B cell (primary cell): ENCODE data around the gene P2RY14. TPM values are rescaled to one million over a fixed set of nuclear protein-coding genes. Genes with fewer than 3 reads are reported as not detected.

ENCODE experiments used
- ATAC-seq: fragments of 200-7000 bp; cut with Tn5 transposase; one replicate; pipeline ENCODE4 v1.10.0; 2021; ENCODE audit warnings: low read depth, mild to moderate bottlenecking, moderate number of reproducible peaks, moderate library complexity
- CTCF ChIA-PET: fragments of 350-600 bp; sonication (Branson Sonifier 250); formaldehyde crosslinking; loops from one replicate; lab custom pipeline; 2021; ENCODE audit warnings: antibody characterized with exemption, inconsistent platforms; lab: Charles Lee
- POLR2A ChIA-PET: fragments of 350-600 bp; sonication (Branson Sonifier 250); formaldehyde crosslinking; loops from one replicate; lab custom pipeline; 2021; ENCODE audit warnings: antibody characterized with exemption; lab: Charles Lee
- DNase-seq: peaks from one replicate; pipeline ENCODE4 v3.0.0; 2013
- H2AFZ ChIP-seq: 2 replicates; pipeline ENCODE4 v1.6.1; 2012; ENCODE audit warnings: mild to moderate bottlenecking, low read depth, low read length; ENCODE audit not compliant: insufficient read depth, poor library complexity, severe bottlenecking
- H3K27ac ChIP-seq, 2 donors: 1 replicate in 1 of 2; 2 replicates in 1 of 2; pipeline ENCODE4 v1.5.1; 2012 to 2013; ENCODE audit warnings: low read length in 2 of 2, mild to moderate bottlenecking in 2 of 2, moderate library complexity in 1 of 2
- H3K27me3 ChIP-seq, 4 experiments: fragments of 200-600 bp in 1 of 4; sonication (generic) in 1 of 4; replicated peaks in 1 of 4; 1 replicate in 2 of 4; 2 replicates in 2 of 4; pipeline versions ENCODE4 v1.6.1 to v1.7.0; 2013 to 2016; ENCODE audit warnings: low read length in 3 of 4, mild to moderate bottlenecking in 2 of 4, mixed read lengths in 1 of 4, moderate library complexity in 1 of 4; ENCODE audit not compliant: insufficient read depth in 4 of 4, control insufficient read depth in 3 of 4; ENCODE audit errors: control extremely low read depth in 1 of 4
- H3K36me3 ChIP-seq, 2 experiments: replicated peaks in 1 of 2; 1 replicate in 1 of 2; 2 replicates in 1 of 2; pipeline versions ENCODE4 v1.6.1 to v1.7.1; 2013; ENCODE audit warnings: low read length in 1 of 2; ENCODE audit not compliant: insufficient read depth in 2 of 2, control insufficient read depth in 1 of 2; ENCODE audit errors: control extremely low read depth in 1 of 2, extremely low read depth in 1 of 2
- H3K4me1 ChIP-seq, 2 donors: fragments of 200-600 bp in 1 of 2; sonication (generic) in 1 of 2; 1 replicate in 1 of 2; 2 replicates in 1 of 2; pipeline versions ENCODE4 v1.5.1 to v1.6.1; 2013 to 2017; ENCODE audit warnings: low read length in 2 of 2; ENCODE audit not compliant: control insufficient read depth in 2 of 2, insufficient read depth in 2 of 2
- H3K4me2 ChIP-seq: replicated peaks from 2 replicates; pipeline ENCODE3; 2012; ENCODE audit warnings: mild to moderate bottlenecking, low read depth, low read length; ENCODE audit not compliant: poor library complexity, severe bottlenecking
- H3K4me3 ChIP-seq, 5 experiments: fragments of 200-600 bp in 1 of 5; sonication (generic) in 1 of 5; 1 replicate in 3 of 5; 2 replicates in 2 of 5; pipeline versions ENCODE4 v1.5.1 to v1.7.0; 2011 to 2016; ENCODE audit warnings: low read length in 4 of 5, mild to moderate bottlenecking in 4 of 5, low read depth in 2 of 5, control low read depth in 1 of 5, moderate library complexity in 1 of 5; ENCODE audit not compliant: insufficient read depth in 1 of 5; ENCODE audit errors: control extremely low read depth in 1 of 5, extremely low read depth in 1 of 5
- H3K79me2 ChIP-seq: fragments of 200-600 bp; sonication (generic); one replicate; pipeline ENCODE4 v1.6.0; 2016; ENCODE audit warnings: low read length; ENCODE audit not compliant: control insufficient read depth, insufficient read depth
- H3K9ac ChIP-seq: fragments of 200-600 bp; sonication (generic); 2 replicates; pipeline ENCODE4 v1.6.1; 2017; ENCODE audit warnings: mild to moderate bottlenecking, low read length, moderate library complexity
- H3K9me3 ChIP-seq, 3 donors: one replicate each; pipeline versions ENCODE4 v1.6.1 to v1.7.1; 2013; ENCODE audit warnings: low read length in 2 of 3; ENCODE audit not compliant: control insufficient read depth in 2 of 3, insufficient read depth in 1 of 3; ENCODE audit errors: control extremely low read depth in 1 of 3
- H4K20me1 ChIP-seq: 2 replicates; pipeline ENCODE4 v1.6.0; 2012; ENCODE audit warnings: mild to moderate bottlenecking, low read length; ENCODE audit not compliant: insufficient read depth, control insufficient read depth, poor library complexity, severe bottlenecking
- H3K27ac Mint-ChIP-seq: one replicate; pipeline ENCODE4 v1.8.0; 2021; ENCODE audit warnings: mixed read lengths
- H3K27me3 Mint-ChIP-seq: one replicate; pipeline ENCODE4 v1.8.0; 2021; ENCODE audit warnings: mixed read lengths
- H3K4me1 Mint-ChIP-seq: one replicate; pipeline ENCODE4 v1.8.0; 2021; ENCODE audit warnings: mixed read lengths
- H3K4me3 Mint-ChIP-seq: one replicate; pipeline ENCODE4 v1.8.0; 2021; ENCODE audit warnings: mixed read lengths
- H3K9me3 Mint-ChIP-seq: one replicate; pipeline ENCODE4 v1.8.0; 2022; ENCODE audit warnings: mixed read lengths; ENCODE audit not compliant: insufficient read depth
- CTCF ChIP-seq: fragments of 200-600 bp; IDR thresholded peaks from one replicate; pipeline ENCODE4 v1.8.0; 2022; ENCODE audit warnings: antibody characterized with exemption, mild to moderate bottlenecking
- EZH2 ChIP-seq: IDR thresholded peaks from 2 replicates; pipeline ENCODE4 v1.6.1; 2012; ENCODE audit warnings: borderline replicate concordance, low read depth, mild to moderate bottlenecking, moderate library complexity, low read length; ENCODE audit not compliant: insufficient read depth, poor library complexity, severe bottlenecking
- WGBS: methylation state at CpG from one replicate; pipeline ENCODE4 v1.1.5; 2013; ENCODE audit warnings: missing lambda C conversion rate; ENCODE audit not compliant: insufficient coverage; 5-methylcytosine and 5-hydroxymethylcytosine counted together
- intact Hi-C: fragments of 100-400 bp; cut with micrococcal nuclease; formaldehyde crosslinking; loops from one replicate; pipeline ENCODE4 v1.10.0; 2022
- polyA plus RNA-seq: library from polyadenylated mRNA; depleted of rRNA; stranded (reverse); fragments of >200 nt; gene quantifications from 2 replicates; pipeline ENCODE4 v1.2.3, GENCODE V29; 2012
- total RNA-seq, 2 donors: library from RNA; stranded (reverse); fragments of 120-200 nt in 1 of 2; gene quantifications; 1 replicate in 1 of 2; 2 replicates in 1 of 2; pipeline versions ENCODE4 v1.2.3 to v1.2.4, GENCODE V29; 2013 to 2022

P2RY14 gene
- total and polyA plus RNA-seq, 2 donors (not counting 1 experiment from before 2014, with no cell fraction given) = 7.0 to 11.3 TPM

GRCh38 chr3:151276687-151277042 lies 1.7 kb downstream of the P2RY14 start:
- intact Hi-C loops = loop anchor here (1.0 to 5.0 kb wide), 4 partner anchors 10 to 729 kb away; partner anchors contain the start of genes EIF2A, P2RY12, P2RY13 and SERP1
- no peaks in the 10 kb centered on the region for H4K20me1 ChIP-seq
- peaks cover 0 to 1% of the 10 kb centered on the region in 2 experiments for H3K36me3 ChIP-seq
- H3K4me3 Mint-ChIP-seq = peak overlapping the region; percentile 82
- 0% methylated on average over 1 of the region's 6 CpGs for WGBS
- H3K4me1 Mint-ChIP-seq = peaks cover 78% of the 10 kb centered on the region
- no peaks in the 10 kb centered on the region for H3K27me3 Mint-ChIP-seq
- POLR2A ChIA-PET = interaction anchor here (2.0 kb wide), 1 partner anchor 11 kb away, joined by 14 read pairs; no protein-coding TSS in a partner anchor
- no peaks in the 10 kb centered on the region for H3K9me3 ChIP-seq
- H3K27ac ChIP-seq = peak overlapping the region; percentile 91 to 96
- no peak overlapping the region for H2AFZ ChIP-seq
- no peaks in the 10 kb centered on the region for H3K9me3 Mint-ChIP-seq
- peaks cover 69 to 76% of the 10 kb centered on the region in 2 donors for H3K4me1 ChIP-seq
- H3K4me2 ChIP-seq = peak overlapping the region; percentile 73
- peak; percentile 70 for ATAC-seq
- CTCF ChIA-PET = interaction anchor here (0.6 to 9.6 kb wide), 8 partner anchors 11 to 1231 kb away, joined by 3 to 460 read pairs (median 4); no protein-coding TSS in a partner anchor
- peak overlapping the region in 4 of 5 experiments; percentile 19 to 57 (median 48) for H3K4me3 ChIP-seq
- peak overlapping the region; percentile 58 for H3K9ac ChIP-seq
- no peaks in the 10 kb centered on the region for H3K27me3 ChIP-seq
- peaks cover 28% of the 10 kb centered on the region for H3K79me2 ChIP-seq
- peak overlapping the region; percentile 98 for H3K27ac Mint-ChIP-seq
- DNase-seq = peak; percentile 89
- TF ChIP-seq EZH2 (no peak), CTCF (no peak)

- ATAC-seq (peak; percentile 3), DNase-seq (no peak)
- H3K4me1 Mint-ChIP-seq = peaks cover 82% of the 10 kb centered on the region
- intact Hi-C loops = loop anchor here (1.0 to 5.0 kb wide), 4 partner anchors 10 to 729 kb away; partner anchors contain the start of genes EIF2A, P2RY12, P2RY13 and SERP1
- H3K27ac Mint-ChIP-seq = peak overlapping the region; percentile 98
- Histone ChIP-seq H3K4me2 (peak overlapping the region; percentile 73), H3K4me3 (peak overlapping the region in 4 of 5 experiments; percentile 1 to 57 (median 32)), H3K27ac (peak overlapping the region; percentile 91 to 96), H3K4me1 (peaks cover 72 to 81% of the 10 kb centered on the region in 2 donors), H3K9ac (peak overlapping the region; percentile 58), H3K27me3 (no peaks in the 10 kb centered on the region), H3K79me2 (peaks cover 29% of the 10 kb centered on the region), H4K20me1 (no peaks in the 10 kb centered on the region), H3K36me3 (peaks cover 0 to 1% of the 10 kb centered on the region in 2 experiments), H3K9me3 (no peaks in the 10 kb centered on the region), H2AFZ (no peak overlapping the region)
- H3K9me3 Mint-ChIP-seq = no peaks in the 10 kb centered on the region
- H3K27me3 Mint-ChIP-seq = no peaks in the 10 kb centered on the region
- ChIA-PET POLR2A (interaction anchor here (2.0 kb wide), 1 partner anchor 10 kb away, joined by 14 read pairs; no protein-coding TSS in a partner anchor), CTCF (interaction anchor here (0.7 to 9.6 kb wide), 8 partner anchors 11 to 106 kb away, joined by 3 to 460 read pairs (median 4); no protein-coding TSS in a partner anchor)
- TF ChIP-seq EZH2 (no peak), CTCF (no peak)
- H3K4me3 Mint-ChIP-seq = peak overlapping the region; percentile 82
- 20% methylated on average over 1 of the region's 2 CpGs for WGBS
Observed at GRCh38 chr3:151276038-151276686, 2.2 kb downstream of the P2RY14 start.
